ENCODE results near the gene CAMTA1. TPM values are rescaled to one million over a fixed set of nuclear protein-coding genes. Genes with fewer than 3 reads are reported as not detected.

Gene CAMTA1
- total and polyA plus RNA-seq, 9 of the 15 experiments (the other 6 are each of a cell fraction or from before 2014, with no cell fraction given), result 43.9 to 161 (median 65.9) TPM

DNA sequence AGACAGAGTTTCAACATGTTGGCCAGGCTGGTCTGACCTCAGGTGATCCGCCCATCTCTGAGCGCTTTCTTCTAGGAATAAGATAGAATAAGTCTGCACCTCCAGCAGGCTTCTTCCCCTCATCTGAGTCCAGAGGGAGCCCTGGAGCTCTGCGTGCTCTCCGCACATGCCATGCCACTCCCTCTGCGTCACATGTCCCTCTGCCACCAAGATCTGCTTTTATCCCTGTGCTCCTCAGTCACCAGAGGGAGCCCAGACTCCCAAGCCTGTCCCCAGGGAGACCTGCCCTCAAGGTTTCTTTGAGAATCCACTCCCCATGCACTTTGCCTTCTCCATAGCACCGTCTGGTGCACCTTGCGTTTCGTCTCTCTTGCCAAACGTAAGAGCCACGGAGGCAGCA lies 213.0 kb downstream of the CAMTA1 start:
- intact Hi-C loops (cut with micrococcal nuclease), result no loop called here
- Histone ChIP-seq H3K4me3 (no peak overlapping the region), H3K79me2 (ENCODE audit: control insufficient read depth, insufficient read depth, low read length) (no peaks in the 10 kb centered on the region), H3K27ac (ENCODE audit: extremely low read depth, low read depth, low read length) (no peak overlapping the region), H3K9me3 (replicated peaks; ENCODE audit: control insufficient read depth, insufficient read depth, low read depth, low read length) (no peaks in the 10 kb centered on the region), H3K27me3 (ENCODE audit: control insufficient read depth in 2 of 2, insufficient read depth in 2 of 2, low read length in 2 of 2) (peaks cover 29 to 39% of the 10 kb centered on the region in 2 experiments; a peak in 4 of 5 replicates), H3K9me1 (ENCODE audit: control insufficient read depth, insufficient read depth, low read length) (no peaks in the 10 kb centered on the region), H3K4me2 (ENCODE audit: insufficient read depth, low read length) (no peak overlapping the region), H3K36me3 (ENCODE audit: control insufficient read depth, insufficient read depth, low read length) (no peaks in the 10 kb centered on the region), H4K20me1 (replicated peaks; ENCODE audit: control insufficient read depth, insufficient read depth, low read length) (no peaks in the 10 kb centered on the region), H3K4me1 (replicated peaks in 1 of 2; ENCODE audit: control insufficient read depth in 2 of 2, insufficient read depth in 2 of 2, low read length in 2 of 2) (no peaks in the 10 kb centered on the region), H2AFZ (ENCODE audit: low read depth, low read length) (no peak overlapping the region), H3K9ac (ENCODE audit: insufficient read depth in 1 of 2, low read depth in 2 of 2, low read length in 2 of 2) (no peak overlapping the region)
- no peak for FAIRE-seq
- in situ Hi-C loops (cut with MboI), result no loop called here
- BruUV-seq (replicated peaks), result no TSS peak
- peak; percentile 81 for ATAC-seq
- WGBS (ENCODE audit: insufficient coverage, low coverage, missing lambda C conversion rate), result 0% methylated on average over 10 of the region's 10 CpGs
- CTCF ChIA-PET (ENCODE audit: low intra/inter-chr PET ratio), result no interaction called here
- peak in 2 of 4 experiments; percentile 28 to 30 for DNase-seq (ENCODE audit: extremely low read depth in 1 of 4, low spot score in 3 of 4)
- POLR2A ChIA-PET, result interaction anchor here (0.7 kb wide), 1 partner anchor 84 kb away, joined by 3 read pairs; no protein-coding TSS in a partner anchor
- no peak for TF ChIP-seq GATAD2A (IDR thresholded peaks at IDR 0.05)
- TF ChIP-seq, protein P1, sequence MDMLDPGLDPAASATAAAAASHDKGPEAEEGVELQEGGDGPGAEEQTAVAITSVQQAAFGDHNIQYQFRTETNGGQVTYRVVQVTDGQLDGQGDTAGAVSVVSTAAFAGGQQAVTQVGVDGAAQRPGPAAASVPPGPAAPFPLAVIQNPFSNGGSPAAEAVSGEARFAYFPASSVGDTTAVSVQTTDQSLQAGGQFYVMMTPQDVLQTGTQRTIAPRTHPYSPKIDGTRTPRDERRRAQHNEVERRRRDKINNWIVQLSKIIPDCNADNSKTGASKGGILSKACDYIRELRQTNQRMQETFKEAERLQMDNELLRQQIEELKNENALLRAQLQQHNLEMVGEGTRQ (CRISPR knock-in tag; IDR thresholded peaks at IDR 0.05), result peak; percentile 77
- TF ChIP-seq, protein P2, sequence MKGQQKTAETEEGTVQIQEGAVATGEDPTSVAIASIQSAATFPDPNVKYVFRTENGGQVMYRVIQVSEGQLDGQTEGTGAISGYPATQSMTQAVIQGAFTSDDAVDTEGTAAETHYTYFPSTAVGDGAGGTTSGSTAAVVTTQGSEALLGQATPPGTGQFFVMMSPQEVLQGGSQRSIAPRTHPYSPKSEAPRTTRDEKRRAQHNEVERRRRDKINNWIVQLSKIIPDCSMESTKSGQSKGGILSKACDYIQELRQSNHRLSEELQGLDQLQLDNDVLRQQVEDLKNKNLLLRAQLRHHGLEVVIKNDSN (CRISPR knock-in tag; IDR thresholded peaks at IDR 0.05), result peak; percentile 72
- TF ChIP-seq MYC (IDR thresholded peaks at IDR 0.05; ENCODE audit: low read depth, low read length), result 0 out of 2 replicates have a peak, but pooled peaks have one; percentile 33
- TF ChIP-seq MYC (CRISPR knock-in tag; IDR thresholded peaks at IDR 0.05; ENCODE audit: borderline replicate concordance, low read depth), result no peak
- no peak for TF ChIP-seq SMARCA4 (IDR thresholded peaks at IDR 0.05)
- TF ChIP-seq, protein P3, sequence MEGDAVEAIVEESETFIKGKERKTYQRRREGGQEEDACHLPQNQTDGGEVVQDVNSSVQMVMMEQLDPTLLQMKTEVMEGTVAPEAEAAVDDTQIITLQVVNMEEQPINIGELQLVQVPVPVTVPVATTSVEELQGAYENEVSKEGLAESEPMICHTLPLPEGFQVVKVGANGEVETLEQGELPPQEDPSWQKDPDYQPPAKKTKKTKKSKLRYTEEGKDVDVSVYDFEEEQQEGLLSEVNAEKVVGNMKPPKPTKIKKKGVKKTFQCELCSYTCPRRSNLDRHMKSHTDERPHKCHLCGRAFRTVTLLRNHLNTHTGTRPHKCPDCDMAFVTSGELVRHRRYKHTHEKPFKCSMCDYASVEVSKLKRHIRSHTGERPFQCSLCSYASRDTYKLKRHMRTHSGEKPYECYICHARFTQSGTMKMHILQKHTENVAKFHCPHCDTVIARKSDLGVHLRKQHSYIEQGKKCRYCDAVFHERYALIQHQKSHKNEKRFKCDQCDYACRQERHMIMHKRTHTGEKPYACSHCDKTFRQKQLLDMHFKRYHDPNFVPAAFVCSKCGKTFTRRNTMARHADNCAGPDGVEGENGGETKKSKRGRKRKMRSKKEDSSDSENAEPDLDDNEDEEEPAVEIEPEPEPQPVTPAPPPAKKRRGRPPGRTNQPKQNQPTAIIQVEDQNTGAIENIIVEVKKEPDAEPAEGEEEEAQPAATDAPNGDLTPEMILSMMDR (IDR thresholded peaks at IDR 0.05 in 2 of 3, conservative IDR thresholded peaks at IDR 0.05 in 1 of 3; ENCODE audit: insufficient read depth in 2 of 3, low read depth in 1 of 3, low read length in 3 of 3), result peak; percentile 31 to 58 (median 40); a peak in 5 of 6 replicates
- TF ChIP-seq FOXA1 (IDR thresholded peaks at IDR 0.05; ENCODE audit: borderline replicate concordance), result no peak
- no peak for TF ChIP-seq NR1H2 (CRISPR knock-in tag; IDR thresholded peaks at IDR 0.05)
- TF ChIP-seq, protein P4, sequence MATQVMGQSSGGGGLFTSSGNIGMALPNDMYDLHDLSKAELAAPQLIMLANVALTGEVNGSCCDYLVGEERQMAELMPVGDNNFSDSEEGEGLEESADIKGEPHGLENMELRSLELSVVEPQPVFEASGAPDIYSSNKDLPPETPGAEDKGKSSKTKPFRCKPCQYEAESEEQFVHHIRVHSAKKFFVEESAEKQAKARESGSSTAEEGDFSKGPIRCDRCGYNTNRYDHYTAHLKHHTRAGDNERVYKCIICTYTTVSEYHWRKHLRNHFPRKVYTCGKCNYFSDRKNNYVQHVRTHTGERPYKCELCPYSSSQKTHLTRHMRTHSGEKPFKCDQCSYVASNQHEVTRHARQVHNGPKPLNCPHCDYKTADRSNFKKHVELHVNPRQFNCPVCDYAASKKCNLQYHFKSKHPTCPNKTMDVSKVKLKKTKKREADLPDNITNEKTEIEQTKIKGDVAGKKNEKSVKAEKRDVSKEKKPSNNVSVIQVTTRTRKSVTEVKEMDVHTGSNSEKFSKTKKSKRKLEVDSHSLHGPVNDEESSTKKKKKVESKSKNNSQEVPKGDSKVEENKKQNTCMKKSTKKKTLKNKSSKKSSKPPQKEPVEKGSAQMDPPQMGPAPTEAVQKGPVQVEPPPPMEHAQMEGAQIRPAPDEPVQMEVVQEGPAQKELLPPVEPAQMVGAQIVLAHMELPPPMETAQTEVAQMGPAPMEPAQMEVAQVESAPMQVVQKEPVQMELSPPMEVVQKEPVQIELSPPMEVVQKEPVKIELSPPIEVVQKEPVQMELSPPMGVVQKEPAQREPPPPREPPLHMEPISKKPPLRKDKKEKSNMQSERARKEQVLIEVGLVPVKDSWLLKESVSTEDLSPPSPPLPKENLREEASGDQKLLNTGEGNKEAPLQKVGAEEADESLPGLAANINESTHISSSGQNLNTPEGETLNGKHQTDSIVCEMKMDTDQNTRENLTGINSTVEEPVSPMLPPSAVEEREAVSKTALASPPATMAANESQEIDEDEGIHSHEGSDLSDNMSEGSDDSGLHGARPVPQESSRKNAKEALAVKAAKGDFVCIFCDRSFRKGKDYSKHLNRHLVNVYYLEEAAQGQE (IDR thresholded peaks at IDR 0.05; ENCODE audit: borderline replicate concordance), result 0 out of 2 replicates have a peak, but pooled peaks have one; percentile 19
- TF ChIP-seq, protein P4 (CRISPR knock-in tag; IDR thresholded peaks at IDR 0.05; ENCODE audit: low read depth), result no peak
- no peak for TF ChIP-seq SP1 (CRISPR knock-in tag; IDR thresholded peaks at IDR 0.05)
